ENCODE measurements around the gene TSPAN10.

GRCh38 chr17:81635431-81635830, 1.6 kb upstream of the TSPAN10 start:
- TF ChIP-seq CTCF (IDR thresholded peaks at IDR 0.05) (no peak), POLR2A (IDR thresholded peaks at IDR 0.05) (no peak)
